ENCODE data around the gene SLC16A1.

SLC16A1 gene

DNA sequence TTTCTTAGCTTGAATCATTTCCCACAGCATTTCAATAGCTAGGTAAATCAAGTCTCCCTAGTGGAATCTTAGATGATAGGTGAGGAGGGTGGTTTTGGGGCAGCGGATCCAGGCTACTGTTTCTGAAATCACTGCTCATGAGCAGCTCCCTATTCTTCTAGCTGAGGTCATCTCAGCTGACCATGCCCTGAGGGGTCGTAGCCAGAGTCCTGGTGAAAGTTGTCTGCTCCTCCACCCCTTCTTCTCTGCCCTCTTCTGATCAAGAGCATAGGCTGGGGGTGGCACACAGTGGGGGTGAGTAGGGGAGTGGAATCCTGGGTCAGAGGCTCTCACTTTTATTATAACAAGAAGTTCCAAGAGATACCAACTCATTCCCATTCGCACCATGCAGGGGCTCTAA is 76.2 kb downstream of the SLC16A1 start:
- DNase-seq, result no peak

DNA sequence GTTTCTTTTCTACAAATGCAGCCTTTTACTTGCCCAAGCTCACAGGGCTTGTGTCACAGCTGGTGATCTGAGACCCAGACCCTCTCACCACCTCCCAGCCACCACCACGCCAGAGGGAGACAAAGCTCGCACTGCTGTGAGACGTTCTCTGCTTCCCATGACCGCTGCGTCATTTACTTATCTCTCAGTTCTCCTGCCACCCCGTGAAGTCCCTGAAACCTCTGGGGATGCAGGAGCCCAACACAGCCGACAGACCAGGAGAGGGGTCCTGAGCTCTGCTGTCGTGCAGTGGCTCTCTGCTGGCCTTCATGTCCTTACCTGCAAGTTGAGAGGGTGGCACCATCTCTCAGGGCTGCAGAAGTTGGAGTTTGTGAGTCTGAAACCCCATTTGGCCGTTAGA is 77.7 kb downstream of the SLC16A1 start:
- DNase-seq, result no peak

DNA sequence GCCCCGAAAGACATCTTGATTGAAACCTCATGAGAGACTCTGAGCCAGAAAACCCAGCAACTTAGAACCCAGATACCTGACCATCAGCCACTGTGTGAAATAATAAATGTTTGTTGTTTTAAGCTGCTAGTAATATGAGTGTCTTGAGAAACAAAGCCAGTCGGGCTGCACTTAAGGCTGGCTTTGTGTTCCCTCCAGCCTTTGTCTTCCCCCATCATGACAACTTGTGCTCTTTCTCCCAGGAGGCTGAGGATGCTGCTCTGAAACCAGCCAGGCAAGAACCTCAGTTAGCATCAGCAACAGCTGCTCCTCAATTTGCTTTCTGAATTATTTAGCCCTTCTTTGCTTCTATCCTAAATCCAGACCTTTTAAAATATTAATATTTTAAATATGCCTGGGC is 78.2 kb downstream of the SLC16A1 start:
- DNase-seq, result no peak

DNA sequence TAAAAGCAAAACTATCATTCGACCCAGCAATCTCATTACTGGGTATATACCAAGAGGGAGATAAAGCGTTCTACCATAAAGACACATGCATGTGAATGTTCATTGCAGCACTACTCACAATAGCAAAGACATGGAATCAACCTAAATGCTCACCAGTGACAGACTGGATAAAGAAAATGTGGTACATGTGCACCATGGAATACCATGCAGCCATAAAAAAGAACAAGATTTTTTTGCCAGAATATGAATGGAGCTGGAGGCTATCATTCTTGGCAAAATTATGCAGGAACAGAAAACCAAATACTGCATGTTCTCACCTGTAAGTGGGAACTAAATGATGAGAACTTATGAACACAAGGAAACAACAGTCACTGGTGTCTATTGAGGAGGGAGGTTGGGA is 79.7 kb downstream of the SLC16A1 start:
- no peak for DNase-seq

DNA sequence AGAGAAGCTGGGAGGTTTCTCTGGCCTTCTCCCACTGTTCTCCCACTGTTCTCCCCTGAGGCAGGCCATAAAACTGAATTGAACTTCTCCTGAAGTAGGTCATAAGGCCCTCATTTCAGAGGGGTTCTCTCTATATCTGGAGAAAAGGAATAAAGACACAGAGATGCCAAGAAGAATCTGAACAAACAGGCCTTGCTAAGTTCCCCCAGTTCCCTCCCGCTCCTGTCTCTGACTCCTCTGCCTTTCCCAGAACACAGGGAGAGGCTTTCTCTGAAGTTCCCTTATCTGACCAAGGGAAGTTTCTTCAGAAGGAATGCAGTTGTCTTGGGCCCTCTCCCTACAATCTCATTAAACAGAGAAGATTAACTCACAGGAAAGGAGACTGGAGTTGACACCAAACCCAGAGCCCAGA is 83.4 kb downstream of the SLC16A1 start:
- DNase-seq, result no peak

DNA sequence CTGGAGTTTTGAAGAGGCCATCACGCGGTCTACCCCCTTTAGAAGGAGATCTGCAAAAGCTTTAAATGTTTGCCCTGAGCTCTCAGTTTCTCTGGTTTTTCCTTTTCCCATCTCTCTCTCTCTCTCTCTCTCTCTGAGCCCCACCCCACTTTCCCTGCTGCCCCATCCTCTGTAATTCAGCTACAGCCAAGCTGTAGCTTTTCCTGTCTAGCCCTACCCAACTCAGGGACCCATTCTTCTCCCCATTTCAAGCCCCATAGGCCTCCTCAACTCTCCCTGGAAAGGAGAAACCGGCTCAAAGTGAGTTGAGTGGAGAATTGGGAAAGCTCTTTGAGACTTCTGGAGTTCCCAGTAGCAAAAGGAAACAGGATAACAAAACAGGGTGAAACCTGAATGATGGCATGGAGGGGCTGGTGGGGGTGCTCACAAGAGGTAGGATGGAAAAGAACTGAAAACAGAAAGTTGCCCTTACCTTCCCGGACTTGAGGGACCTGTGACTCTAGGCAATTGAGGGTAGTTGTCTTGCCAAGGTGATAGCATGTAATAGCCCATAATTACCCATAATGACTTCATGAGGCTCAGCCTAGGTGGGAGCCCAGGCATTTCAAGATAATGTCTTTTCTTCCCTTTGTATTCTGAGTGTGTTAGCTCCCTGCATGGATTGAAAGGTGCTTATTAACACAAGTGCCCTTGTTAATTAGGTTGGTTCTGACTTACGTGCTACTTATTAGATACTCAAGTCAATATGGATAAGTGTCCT is 84.9 kb downstream of the SLC16A1 start:
- DNase-seq, result no peak

DNA sequence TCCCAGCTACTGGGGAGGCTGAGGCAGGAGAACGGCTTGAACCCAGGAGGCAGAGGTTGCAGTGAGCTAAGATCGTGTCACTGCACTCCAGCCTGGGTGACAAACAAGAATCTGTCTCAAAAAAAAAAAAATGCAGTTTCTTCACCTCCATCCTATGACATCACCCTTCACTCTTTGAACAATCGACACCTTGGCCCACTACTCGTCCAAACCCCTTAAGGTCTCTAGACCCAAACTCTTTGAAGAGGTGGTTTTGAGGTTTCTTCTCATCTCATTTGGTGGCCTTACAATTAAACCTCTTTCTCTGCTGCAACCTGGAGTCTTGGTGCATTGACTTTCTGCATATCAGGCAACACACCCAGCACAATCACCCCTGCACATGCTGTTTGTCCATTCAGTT is 86.1 kb downstream of the SLC16A1 start:
- no peak for DNase-seq

DNA sequence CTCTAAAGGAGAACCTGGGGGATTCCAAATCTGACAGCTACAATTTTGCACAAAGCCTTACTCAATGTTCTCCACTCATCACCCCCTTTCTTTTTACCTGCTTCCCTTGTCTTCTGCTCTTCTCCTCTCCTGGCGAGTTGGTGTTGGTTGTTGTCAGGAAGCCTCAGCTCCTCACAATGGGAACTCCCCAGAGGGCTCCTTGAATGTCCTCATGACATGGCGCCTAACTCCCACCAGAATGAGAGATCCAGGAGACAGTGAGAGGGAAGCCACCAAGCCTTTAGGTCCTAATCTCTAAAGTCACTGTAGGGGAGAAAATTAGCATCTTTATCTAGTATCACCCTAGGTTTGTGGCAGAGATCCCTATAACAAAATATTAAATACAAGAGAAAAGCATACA is 87.8 kb downstream of the SLC16A1 start:
- DNase-seq, result no peak

DNA sequence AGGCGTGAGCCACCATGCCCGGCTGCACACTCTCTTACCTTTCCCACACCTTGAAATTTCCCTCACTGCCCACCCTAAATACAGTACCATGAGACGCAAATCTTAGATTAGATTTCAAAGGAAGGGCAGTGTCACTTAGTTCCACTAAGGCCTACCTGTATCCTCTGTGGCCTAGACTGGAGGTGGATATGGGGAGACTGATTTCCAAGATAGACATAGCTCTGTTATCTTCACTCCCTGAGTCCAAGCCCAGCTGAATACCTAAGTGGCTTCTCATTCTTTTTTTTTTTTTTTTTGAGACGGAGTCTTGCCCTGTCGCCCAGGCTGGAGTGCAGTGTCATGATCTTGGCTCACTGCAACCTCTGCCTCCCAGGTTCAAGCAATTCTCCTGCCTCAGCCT is 89.0 kb downstream of the SLC16A1 start:
- DNase-seq, result no peak

DNA sequence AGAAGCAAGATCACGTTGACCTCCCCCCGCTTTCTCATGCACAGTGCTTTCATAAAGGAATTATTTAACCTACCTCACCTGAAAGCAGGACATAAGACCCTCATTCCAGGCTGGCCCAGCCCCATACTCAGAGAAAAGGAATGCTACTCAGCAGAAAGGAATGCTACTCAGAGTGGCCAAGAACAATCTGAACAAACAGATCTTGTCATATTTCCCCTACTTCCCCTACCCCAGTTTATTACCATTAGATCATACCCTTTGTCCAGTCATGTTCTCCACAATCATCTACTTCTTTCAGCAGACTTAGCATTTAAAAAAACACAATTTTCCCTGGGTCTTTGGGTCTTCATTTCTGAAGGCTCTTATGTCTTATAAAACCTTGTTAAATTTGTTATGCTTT is 89.8 kb downstream of the SLC16A1 start:
- no peak for DNase-seq

DNA sequence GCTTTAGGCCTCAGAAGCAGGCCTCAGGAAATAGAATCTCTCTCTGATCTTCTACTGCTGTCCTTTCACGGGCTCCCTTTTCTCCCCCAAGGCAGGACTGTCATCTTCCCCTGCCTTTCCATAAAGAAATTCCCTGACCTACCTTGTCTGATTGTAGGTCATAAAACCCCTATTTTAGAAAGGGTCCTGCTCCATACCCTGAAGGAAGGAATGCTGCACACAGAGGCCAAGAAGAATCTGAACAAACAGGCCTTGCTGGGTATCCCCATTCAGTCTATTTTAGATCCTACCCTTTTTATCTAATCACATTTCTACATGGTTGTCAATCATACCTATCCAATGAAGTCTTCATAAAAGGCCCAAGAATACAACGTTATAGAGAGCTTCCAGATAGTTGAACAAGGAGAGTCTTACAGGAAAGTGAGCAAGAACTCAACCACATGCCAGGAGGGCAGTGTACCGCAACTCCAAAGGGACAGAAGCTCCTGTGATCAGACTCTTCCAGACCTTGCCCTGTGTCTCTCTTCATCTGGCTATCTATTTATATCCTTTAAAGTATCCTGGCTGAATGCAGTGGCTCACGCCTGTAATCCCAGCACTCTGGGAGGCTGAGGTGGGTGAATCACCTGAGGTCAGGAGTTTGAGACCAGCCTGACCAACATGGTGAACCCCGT is 93.1 kb downstream of the SLC16A1 start:
- DNase-seq, result no peak
